GM12801 (cell line): ENCODE data around the gene OR1F1.

ENCODE experiments used
- TF ChIP-seq, protein P1 (sequence below): IDR thresholded peaks from one replicate; pipeline ENCODE4 v1.5.1; 2011; ENCODE audit warnings: control low read depth; ENCODE audit not compliant: insufficient read length; ENCODE audit errors: extremely low read depth

Gene OR1F1

DNA sequence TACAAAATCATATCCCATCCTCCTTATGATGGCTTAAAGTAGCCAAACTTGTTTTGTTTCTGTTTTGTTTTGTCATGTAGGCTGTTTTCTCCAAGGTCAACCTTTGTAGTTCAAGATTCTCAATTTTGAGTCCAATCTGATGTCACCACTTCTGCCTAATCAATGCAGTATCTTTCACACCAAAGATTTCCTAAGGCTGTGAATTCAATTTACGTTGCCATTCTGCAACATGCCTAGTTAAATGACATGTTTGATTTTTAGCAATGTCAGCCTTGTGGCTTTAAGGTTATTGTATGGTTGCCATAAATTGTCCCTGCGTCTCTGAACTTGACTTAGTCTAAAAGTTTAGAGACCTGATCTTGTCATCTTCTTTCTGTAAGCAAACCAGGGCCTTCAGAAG is 32.8 kb upstream of the OR1F1 start:
- TF ChIP-seq, protein P1, sequence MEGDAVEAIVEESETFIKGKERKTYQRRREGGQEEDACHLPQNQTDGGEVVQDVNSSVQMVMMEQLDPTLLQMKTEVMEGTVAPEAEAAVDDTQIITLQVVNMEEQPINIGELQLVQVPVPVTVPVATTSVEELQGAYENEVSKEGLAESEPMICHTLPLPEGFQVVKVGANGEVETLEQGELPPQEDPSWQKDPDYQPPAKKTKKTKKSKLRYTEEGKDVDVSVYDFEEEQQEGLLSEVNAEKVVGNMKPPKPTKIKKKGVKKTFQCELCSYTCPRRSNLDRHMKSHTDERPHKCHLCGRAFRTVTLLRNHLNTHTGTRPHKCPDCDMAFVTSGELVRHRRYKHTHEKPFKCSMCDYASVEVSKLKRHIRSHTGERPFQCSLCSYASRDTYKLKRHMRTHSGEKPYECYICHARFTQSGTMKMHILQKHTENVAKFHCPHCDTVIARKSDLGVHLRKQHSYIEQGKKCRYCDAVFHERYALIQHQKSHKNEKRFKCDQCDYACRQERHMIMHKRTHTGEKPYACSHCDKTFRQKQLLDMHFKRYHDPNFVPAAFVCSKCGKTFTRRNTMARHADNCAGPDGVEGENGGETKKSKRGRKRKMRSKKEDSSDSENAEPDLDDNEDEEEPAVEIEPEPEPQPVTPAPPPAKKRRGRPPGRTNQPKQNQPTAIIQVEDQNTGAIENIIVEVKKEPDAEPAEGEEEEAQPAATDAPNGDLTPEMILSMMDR, result no peak

DNA sequence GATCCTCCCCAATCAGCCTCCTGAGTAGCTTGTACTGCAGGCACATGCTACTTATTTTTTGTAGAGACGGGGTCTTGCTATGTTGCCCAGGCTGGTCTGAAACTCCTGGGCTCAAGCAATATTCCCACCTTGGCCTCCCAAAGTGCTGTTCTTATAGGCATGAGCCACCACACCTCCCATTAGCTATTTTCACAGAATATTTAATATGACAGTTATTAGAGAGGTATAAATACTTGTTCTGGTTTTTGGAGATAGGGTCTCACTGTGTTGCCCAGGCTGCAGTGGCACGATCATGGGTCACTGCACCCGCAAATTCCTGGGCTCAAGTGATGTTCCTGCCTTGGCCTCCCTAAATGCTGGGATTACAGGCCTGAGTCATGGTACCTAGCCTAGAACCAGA is 32.0 kb upstream of the OR1F1 start:
- TF ChIP-seq, protein P1, result no peak

DNA sequence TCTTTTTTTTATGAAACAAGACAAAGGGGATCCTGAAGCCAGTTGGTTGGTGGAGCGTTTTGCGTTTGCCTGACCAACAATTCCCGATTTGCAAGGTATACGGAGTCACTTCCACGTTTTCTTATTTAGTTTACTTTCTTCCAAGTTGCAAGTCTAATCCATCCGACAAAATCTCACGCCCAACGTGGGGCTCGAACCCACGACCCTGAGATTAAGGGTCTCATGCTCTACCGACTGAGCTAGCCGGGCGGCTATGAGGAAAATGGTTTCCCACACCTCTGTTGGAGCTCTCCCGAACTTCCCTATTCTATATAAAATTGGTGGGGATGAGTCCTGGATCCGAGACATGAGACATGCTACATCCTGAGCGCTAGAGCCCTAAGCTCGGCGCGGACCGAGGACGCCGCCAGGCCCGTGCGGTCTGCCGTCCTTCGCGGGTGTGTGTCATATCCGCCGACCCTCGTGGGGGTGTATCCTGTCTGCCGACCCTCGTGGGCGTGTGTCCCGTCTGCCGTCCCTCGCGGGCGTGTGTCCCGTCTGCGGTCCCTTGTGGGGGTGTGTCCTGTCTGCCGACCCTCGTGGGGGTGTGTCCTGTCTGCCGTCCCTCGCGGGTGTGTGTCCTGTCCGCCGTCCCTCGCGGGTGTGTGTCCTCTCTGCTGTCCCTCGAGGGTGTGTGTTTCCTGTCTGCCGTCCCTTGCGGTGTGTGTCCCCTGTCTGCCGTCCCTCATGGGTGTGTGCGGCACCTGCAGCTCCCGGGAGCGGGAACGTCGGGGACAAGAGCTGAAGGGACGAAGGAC is 30.6 kb upstream of the OR1F1 start:
- TF ChIP-seq, protein P1, result no peak

DNA sequence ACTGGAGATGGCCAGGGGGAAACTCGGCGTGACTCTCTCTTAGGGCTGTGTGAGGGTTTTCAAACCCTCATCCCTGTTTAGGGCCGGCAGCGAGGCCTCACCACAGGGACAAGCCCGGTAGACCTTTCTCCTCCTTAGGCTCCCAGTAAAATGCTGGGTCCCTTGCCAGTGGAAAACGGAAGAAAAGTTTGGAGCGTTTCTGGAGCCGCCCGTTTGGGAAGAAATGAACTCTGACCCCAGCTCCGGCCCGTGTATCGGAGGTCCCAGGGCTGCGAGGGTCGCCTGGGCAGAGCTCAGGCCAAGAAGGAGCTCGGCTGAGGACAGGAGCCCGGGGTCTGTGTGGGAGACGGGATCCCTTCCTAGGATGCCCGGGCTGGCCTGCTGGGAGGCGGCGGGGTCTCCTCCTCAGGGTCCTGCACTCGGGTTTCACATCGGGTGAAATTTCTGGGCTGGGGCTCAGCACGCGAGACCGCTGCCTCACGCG is 29.9 kb upstream of the OR1F1 start:
- TF ChIP-seq, protein P1, result no peak

DNA sequence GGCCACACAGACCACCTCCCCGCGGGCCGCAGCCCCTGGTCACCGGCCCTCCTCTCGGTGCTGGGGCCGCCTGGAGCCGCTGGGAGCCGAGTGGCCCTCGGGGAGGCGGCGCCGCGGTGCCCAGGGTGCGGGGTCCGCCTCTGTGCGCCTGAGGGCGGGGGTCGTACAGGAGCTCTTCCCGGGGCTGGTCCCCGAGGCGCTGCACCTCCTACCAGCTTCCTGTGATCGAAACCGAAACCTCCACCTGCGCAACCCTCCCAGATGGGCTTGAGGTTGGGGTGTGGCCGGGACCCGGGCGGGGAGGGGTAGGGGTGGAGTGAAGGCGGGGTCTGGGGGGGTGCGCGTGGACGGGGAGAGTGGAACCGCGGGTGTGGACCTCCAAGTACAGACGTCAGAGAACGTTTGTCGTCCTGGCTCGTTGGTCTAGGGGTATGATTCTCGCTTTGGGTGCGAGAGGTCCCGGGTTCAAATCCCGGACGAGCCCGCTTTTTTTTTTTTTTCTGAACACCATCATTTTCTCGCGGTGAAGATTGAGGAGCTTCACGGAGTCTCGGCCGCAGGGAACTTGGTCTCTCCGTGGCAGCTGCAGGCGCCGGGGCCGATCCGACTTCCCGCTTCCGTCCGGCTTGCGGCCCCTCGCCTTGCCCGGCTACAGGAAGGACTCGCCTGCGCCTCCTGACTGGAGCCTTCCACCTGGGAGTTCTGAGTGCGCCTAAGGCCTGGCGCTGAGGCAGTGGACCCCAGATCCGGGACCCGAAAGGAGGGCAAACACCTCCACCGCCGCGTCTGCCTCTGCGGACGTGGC is 29.3 kb upstream of the OR1F1 start:
- TF ChIP-seq, protein P1, result no peak

DNA sequence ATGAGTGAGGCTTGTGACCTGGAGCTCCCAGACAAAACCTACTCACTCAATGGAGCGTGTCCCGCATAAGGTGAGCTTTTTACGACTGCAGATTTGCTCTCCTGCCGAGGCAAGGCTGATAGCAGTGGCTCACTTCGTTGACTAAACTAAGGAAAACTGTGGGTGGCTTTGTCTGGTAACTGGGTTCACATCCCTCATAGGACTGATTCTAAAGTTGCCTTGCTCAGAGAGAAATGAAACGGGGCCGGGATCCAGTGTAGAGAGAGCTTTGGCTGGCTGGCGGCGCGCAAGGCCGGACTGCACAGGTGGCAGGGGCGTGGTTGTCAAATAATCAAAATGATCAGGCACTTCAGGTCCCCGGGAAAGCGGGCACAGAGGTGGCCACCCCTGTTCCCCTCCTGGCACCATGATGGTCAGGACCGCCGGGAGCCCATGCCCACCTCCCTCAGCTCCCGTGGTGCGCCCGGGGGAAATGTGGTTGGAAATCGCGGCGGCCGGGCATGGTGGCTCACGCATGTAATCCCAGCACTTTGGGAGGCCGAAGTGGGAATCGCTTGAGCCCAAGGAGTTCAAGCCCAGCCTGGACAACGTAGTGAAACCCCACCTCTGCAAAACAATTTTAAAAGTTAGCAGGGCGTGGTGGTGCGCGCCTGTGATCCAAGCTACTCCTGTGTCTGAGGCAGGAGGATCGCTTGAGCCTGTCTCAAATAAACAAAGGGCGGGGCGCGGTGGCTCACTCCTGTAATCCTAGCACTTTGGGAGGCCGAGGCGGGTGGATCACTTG is 26.6 kb upstream of the OR1F1 start:
- TF ChIP-seq, protein P1, result no peak
